Bronchial epithelial cell (primary cell): ENCODE results near the gene SLC6A18. TPM values are rescaled to one million over a fixed set of nuclear protein-coding genes. Genes with fewer than 3 reads are reported as not detected.

Source experiments
- DNase-seq: peaks from one replicate; pipeline ENCODE4 v3.0.0-alpha.2; 2010; ENCODE audit warnings: low read depth
- FAIRE-seq: peaks from 2 replicates; lab custom pipeline; 2011; peaks lifted over from hg19 to GRCh38; lab: Jason Lieb, UNC
- H3K27me3 ChIP-seq: 2 replicates; pipeline ENCODE4 v1.5.1; 2011; ENCODE audit warnings: low read length; ENCODE audit not compliant: control insufficient read depth, insufficient read depth
- H3K36me3 ChIP-seq: 2 replicates; pipeline ENCODE4 v1.5.1; 2011; ENCODE audit warnings: low read length; ENCODE audit not compliant: control insufficient read depth, insufficient read depth
- H3K4me3 ChIP-seq: 2 replicates; pipeline ENCODE4 v1.5.1; 2011; ENCODE audit warnings: mild to moderate bottlenecking, low read depth, low read length, control low read depth
- total RNA-seq: library from RNA; depleted of rRNA; stranded (reverse); fragments of >200 nt; gene quantifications from 2 replicates; pipeline ENCODE4 v1.2.1, GENCODE V29; 2014
- TF ChIP-seq, protein P1 (sequence below): IDR thresholded peaks from 2 replicates; pipeline ENCODE4 v1.5.1; 2011; ENCODE audit warnings: mild to moderate bottlenecking, moderate library complexity, low read length, control low read depth, inconsistent platforms; ENCODE audit not compliant: insufficient read depth, severe bottlenecking

SLC6A18 gene
- total RNA-seq, 1 donor from 2014 or later = not detected

DNA sequence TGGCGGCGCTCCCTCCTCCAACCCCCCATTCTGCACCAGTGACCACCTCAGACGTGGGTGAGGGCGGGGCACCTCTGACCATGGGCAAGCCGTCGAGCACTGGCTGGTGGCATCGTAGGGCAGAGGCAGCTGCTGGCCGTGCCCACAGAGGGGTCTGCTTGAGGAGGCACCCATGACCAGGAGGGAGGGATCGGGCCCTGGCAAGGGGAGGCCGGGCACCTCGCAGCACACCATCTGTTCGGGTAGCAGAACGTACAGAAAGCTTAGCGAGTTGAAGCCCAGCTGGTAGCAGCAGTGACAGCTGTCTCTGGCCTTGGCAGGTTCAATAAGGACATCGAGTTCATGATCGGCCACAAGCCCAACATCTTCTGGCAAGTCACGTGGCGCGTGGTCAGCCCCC lies 4.3 kb upstream of the SLC6A18 start:
- H3K27me3 ChIP-seq = no peaks in the 10 kb centered on the region
- no peaks in the 10 kb centered on the region for H3K36me3 ChIP-seq
- TF ChIP-seq, protein P1, sequence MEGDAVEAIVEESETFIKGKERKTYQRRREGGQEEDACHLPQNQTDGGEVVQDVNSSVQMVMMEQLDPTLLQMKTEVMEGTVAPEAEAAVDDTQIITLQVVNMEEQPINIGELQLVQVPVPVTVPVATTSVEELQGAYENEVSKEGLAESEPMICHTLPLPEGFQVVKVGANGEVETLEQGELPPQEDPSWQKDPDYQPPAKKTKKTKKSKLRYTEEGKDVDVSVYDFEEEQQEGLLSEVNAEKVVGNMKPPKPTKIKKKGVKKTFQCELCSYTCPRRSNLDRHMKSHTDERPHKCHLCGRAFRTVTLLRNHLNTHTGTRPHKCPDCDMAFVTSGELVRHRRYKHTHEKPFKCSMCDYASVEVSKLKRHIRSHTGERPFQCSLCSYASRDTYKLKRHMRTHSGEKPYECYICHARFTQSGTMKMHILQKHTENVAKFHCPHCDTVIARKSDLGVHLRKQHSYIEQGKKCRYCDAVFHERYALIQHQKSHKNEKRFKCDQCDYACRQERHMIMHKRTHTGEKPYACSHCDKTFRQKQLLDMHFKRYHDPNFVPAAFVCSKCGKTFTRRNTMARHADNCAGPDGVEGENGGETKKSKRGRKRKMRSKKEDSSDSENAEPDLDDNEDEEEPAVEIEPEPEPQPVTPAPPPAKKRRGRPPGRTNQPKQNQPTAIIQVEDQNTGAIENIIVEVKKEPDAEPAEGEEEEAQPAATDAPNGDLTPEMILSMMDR = no peak
- no peak for FAIRE-seq
- DNase-seq = no peak
- H3K4me3 ChIP-seq = no peak overlapping the region

DNA sequence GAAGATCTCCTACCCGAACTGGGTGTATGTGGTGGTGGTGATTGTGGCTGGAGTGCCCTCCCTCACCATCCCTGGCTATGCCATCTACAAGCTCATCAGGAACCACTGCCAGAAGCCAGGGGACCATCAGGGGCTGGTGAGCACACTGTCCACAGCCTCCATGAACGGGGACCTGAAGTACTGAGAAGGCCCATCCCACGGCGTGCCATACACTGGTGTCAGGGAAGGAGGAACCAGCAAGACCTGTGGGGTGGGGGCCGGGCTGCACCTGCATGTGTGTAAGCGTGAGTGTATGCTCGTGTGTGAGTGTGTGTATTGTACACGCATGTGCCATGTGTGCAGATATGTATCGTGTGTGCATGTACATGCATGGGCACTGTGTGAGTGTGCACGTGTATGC lies 3.5 kb upstream of the SLC6A18 start:
- H3K36me3 ChIP-seq = no peaks in the 10 kb centered on the region
- FAIRE-seq (peak; percentile 96), DNase-seq (no peak)
- H3K4me3 ChIP-seq = no peak overlapping the region
- TF ChIP-seq, protein P1 = no peak
- H3K27me3 ChIP-seq = no peaks in the 10 kb centered on the region

GRCh38 chr5:1222147-1222546 lies 3.0 kb upstream of the SLC6A18 start:
- no peaks in the 10 kb centered on the region for H3K27me3 ChIP-seq
- DNase-seq = no peak
- TF ChIP-seq, protein P1 = no peak
- no peak overlapping the region for H3K4me3 ChIP-seq
- FAIRE-seq = no peak
- H3K36me3 ChIP-seq = no peaks in the 10 kb centered on the region

GRCh38 chr5:1222621-1223277 lies 2.4 kb upstream of the SLC6A18 start:
- H3K27me3 ChIP-seq = no peaks in the 10 kb centered on the region
- DNase-seq = no peak
- FAIRE-seq = no peak
- H3K4me3 ChIP-seq = no peak overlapping the region
- TF ChIP-seq, protein P1 = no peak
- H3K36me3 ChIP-seq = no peaks in the 10 kb centered on the region

DNA sequence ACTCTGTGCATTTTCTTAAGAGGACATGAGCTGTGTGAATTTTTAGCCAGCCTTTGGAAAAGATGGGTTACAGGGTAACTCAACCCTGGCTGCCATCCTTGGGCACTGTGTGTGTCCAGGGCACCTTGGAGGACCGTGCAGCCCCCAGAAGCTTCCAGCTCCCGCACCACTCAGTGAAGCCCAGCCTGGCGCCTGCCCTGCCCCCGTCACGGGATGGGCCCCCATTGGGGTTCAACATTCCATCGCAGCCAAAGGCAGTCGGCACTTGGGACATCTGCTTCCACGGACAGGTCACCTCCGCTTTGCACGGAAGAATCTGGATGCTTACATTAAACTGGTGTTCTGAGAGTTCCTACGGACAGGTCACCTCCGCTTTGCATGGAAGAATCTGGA lies 1.9 kb upstream of the SLC6A18 start:
- FAIRE-seq (no peak), DNase-seq (no peak)
- Histone ChIP-seq H3K36me3 (no peaks in the 10 kb centered on the region), H3K27me3 (no peaks in the 10 kb centered on the region), H3K4me3 (no peak overlapping the region)
- TF ChIP-seq, protein P1 = no peak

GRCh38 chr5:1224631-1225030 lies 550 bp upstream of the SLC6A18 start:
- no peak for FAIRE-seq
- H3K27me3 ChIP-seq = peaks cover 1% of the 10 kb centered on the region
- H3K4me3 ChIP-seq = no peak overlapping the region
- TF ChIP-seq, protein P1 = no peak
- no peaks in the 10 kb centered on the region for H3K36me3 ChIP-seq
- no peak for DNase-seq
